Neural cell (in vitro differentiated cells): ENCODE data around the gene RPL37.

ENCODE experiments used
- EP300 ChIP-seq: fragments of 450-650 bp; conservative IDR thresholded peaks from 2 replicates; pipeline ENCODE4 v1.6.1; 2014; ENCODE audit warnings: antibody characterized with exemption, mild to moderate bottlenecking, moderate library complexity; ENCODE audit not compliant: poor library complexity, severe bottlenecking
- EZH2 ChIP-seq: fragments of 200-600, 300-800 bp; shearing (Covaris generic), sonication (generic); IDR thresholded peaks from 2 replicates; pipeline ENCODE4 v1.6.1; 2014; ENCODE audit warnings: antibody characterized with exemption, low read length, borderline replicate concordance, mild to moderate bottlenecking; ENCODE audit not compliant: insufficient read depth, poor library complexity, severe bottlenecking
- MXI1 ChIP-seq: fragments of 450-650 bp; conservative IDR thresholded peaks from 2 replicates; pipeline ENCODE4 v1.6.1; 2014; ENCODE audit warnings: antibody characterized with exemption, mild to moderate bottlenecking; ENCODE audit not compliant: poor library complexity, severe bottlenecking
- POLR2AphosphoS5 ChIP-seq: IDR thresholded peaks from 2 replicates; pipeline ENCODE4 v1.6.1; 2012
- TAF1 ChIP-seq: IDR thresholded peaks from 2 replicates; pipeline ENCODE4 v1.6.1; 2012; ENCODE audit warnings: low read depth
- TF ChIP-seq, protein P1 (sequence below): fragments of 450-650 bp; IDR thresholded peaks from 2 replicates; pipeline ENCODE4 v1.5.1; 2014; ENCODE audit warnings: antibody characterized with exemption, mild to moderate bottlenecking, moderate library complexity; ENCODE audit not compliant: poor library complexity, severe bottlenecking
- TF ChIP-seq, protein P2 (sequence below): IDR thresholded peaks from 2 replicates; pipeline ENCODE4 v1.6.1; 2012; ENCODE audit warnings: borderline replicate concordance

DNA sequence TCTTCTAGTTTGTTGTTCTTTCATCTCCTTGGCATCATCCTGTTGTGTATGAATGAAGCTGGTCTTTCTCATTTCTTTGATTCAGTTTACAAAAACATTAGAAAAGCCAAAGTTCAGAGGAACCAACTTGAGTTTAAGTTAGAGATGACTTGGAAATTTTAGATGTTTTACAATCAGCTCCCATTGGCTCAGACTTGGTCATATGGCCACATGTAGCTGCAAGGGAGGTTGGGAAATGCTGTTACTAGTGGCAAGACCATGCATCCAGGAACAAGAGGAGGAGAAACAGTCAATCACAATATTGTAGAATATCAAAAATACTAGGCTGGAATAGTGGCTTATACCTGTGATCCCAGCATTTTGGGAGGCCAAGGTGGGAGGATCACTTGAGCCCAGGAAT is 25.7 kb upstream of the RPL37 start:
- TF ChIP-seq, protein P1, sequence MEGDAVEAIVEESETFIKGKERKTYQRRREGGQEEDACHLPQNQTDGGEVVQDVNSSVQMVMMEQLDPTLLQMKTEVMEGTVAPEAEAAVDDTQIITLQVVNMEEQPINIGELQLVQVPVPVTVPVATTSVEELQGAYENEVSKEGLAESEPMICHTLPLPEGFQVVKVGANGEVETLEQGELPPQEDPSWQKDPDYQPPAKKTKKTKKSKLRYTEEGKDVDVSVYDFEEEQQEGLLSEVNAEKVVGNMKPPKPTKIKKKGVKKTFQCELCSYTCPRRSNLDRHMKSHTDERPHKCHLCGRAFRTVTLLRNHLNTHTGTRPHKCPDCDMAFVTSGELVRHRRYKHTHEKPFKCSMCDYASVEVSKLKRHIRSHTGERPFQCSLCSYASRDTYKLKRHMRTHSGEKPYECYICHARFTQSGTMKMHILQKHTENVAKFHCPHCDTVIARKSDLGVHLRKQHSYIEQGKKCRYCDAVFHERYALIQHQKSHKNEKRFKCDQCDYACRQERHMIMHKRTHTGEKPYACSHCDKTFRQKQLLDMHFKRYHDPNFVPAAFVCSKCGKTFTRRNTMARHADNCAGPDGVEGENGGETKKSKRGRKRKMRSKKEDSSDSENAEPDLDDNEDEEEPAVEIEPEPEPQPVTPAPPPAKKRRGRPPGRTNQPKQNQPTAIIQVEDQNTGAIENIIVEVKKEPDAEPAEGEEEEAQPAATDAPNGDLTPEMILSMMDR = no peak
- TF ChIP-seq TAF1 = no peak
- TF ChIP-seq, protein P2, sequence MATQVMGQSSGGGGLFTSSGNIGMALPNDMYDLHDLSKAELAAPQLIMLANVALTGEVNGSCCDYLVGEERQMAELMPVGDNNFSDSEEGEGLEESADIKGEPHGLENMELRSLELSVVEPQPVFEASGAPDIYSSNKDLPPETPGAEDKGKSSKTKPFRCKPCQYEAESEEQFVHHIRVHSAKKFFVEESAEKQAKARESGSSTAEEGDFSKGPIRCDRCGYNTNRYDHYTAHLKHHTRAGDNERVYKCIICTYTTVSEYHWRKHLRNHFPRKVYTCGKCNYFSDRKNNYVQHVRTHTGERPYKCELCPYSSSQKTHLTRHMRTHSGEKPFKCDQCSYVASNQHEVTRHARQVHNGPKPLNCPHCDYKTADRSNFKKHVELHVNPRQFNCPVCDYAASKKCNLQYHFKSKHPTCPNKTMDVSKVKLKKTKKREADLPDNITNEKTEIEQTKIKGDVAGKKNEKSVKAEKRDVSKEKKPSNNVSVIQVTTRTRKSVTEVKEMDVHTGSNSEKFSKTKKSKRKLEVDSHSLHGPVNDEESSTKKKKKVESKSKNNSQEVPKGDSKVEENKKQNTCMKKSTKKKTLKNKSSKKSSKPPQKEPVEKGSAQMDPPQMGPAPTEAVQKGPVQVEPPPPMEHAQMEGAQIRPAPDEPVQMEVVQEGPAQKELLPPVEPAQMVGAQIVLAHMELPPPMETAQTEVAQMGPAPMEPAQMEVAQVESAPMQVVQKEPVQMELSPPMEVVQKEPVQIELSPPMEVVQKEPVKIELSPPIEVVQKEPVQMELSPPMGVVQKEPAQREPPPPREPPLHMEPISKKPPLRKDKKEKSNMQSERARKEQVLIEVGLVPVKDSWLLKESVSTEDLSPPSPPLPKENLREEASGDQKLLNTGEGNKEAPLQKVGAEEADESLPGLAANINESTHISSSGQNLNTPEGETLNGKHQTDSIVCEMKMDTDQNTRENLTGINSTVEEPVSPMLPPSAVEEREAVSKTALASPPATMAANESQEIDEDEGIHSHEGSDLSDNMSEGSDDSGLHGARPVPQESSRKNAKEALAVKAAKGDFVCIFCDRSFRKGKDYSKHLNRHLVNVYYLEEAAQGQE = no peak
- no peak for TF ChIP-seq EZH2
- no peak for TF ChIP-seq POLR2AphosphoS5
- no peak for TF ChIP-seq MXI1
- TF ChIP-seq EP300 = no peak
